A673 (cell line): ENCODE data around the gene FXN. TPM values are rescaled to one million over a fixed set of nuclear protein-coding genes. Genes with fewer than 3 reads are reported as not detected.

Experiments
- BruUV-seq: library from RNA; stranded (reverse); fragments of 400-500 nt; replicated peaks from 2 replicates; lab custom pipeline; 2021; lab: Mats Ljungman, UMichigan
- CTCF ChIA-PET: fragments of 300-600 bp; sonication (Branson Sonifier 250); formaldehyde crosslinking; loops from one replicate; lab custom pipeline; 2022; ENCODE audit warnings: antibody characterized with exemption; lab: Charles Lee
- POLR2A ChIA-PET: fragments of 300-600 bp; sonication (Branson Sonifier 250); formaldehyde crosslinking; loops from one replicate; lab custom pipeline; 2022; ENCODE audit warnings: antibody characterized with exemption; ENCODE audit not compliant: low non-redundant PET; lab: Charles Lee
- DNase-seq: peaks from one replicate; pipeline ENCODE4 v3.0.0-alpha.2; 2015; ENCODE audit warnings: low spot score
- H3K27ac ChIP-seq: fragments of 200-600 bp; sonication (generic); 2 replicates; pipeline ENCODE4 v1.5.1; 2016; ENCODE audit warnings: mixed run types, low read depth, mild to moderate bottlenecking, mixed read lengths, antibody characterized with exemption, low read length; ENCODE audit not compliant: poor library complexity, severe bottlenecking
- H3K27me3 ChIP-seq: fragments of 200-600 bp; sonication (generic); replicated peaks from 2 replicates; pipeline ENCODE4 v1.6.1; 2017; ENCODE audit warnings: mixed run types, low read depth, mild to moderate bottlenecking, mixed read lengths, antibody characterized with exemption, low read length; ENCODE audit not compliant: insufficient read depth, poor library complexity
- H3K36me3 ChIP-seq: fragments of 200-600 bp; sonication (generic); 2 replicates; pipeline ENCODE4 v1.6.1; 2016; ENCODE audit warnings: mixed run types, mild to moderate bottlenecking, mixed read lengths, antibody characterized with exemption, low read length; ENCODE audit not compliant: insufficient read depth, poor library complexity, severe bottlenecking
- H3K4me1 ChIP-seq: fragments of 200-600 bp; sonication (generic); 2 replicates; pipeline ENCODE4 v1.6.1; 2017; ENCODE audit warnings: mixed run types, mild to moderate bottlenecking, mixed read lengths, antibody characterized with exemption, low read length; ENCODE audit not compliant: insufficient read depth, poor library complexity, severe bottlenecking
- H3K4me3 ChIP-seq: fragments of 200-600 bp; sonication (generic); 2 replicates; pipeline ENCODE4 v1.5.1; 2016; ENCODE audit warnings: low read depth, mixed run types, mild to moderate bottlenecking, mixed read lengths, low read length; ENCODE audit not compliant: poor library complexity, severe bottlenecking
- H3K9me3 ChIP-seq: fragments of 200-600 bp; sonication (generic); 2 replicates; pipeline ENCODE4 v1.6.1; 2016; ENCODE audit warnings: mixed run types, low read depth, mild to moderate bottlenecking, mixed read lengths, antibody characterized with exemption, low read length; ENCODE audit not compliant: poor library complexity, severe bottlenecking
- EZH2 ChIP-seq: fragments of 200-600 bp; sonication (generic); IDR thresholded peaks from 2 replicates; pipeline ENCODE4 v1.6.1; 2017; ENCODE audit warnings: borderline replicate concordance, low read depth, mild to moderate bottlenecking, mixed read lengths, antibody characterized with exemption, low read length; ENCODE audit not compliant: poor library complexity, severe bottlenecking
- intact Hi-C: fragments of 100-400 bp; cut with micrococcal nuclease; formaldehyde crosslinking; loops from one replicate; pipeline ENCODE4 v1.10.0; 2022; ENCODE audit not compliant: unreplicated experiment
- total RNA-seq: library from RNA; stranded (reverse); gene quantifications from 2 replicates; pipeline ENCODE4 v1.2.3, GENCODE V29; 2021
- TF ChIP-seq, protein P1 (sequence below): fragments of 300-800, 200-600 bp; sonication (generic); conservative IDR thresholded peaks from 2 replicates; pipeline ENCODE4 v1.5.1; 2017; ENCODE audit warnings: low read depth, mild to moderate bottlenecking, antibody characterized with exemption, low read length, moderate library complexity, mixed read lengths

Gene FXN
- total RNA-seq, 1 experiment from 2014 or later, result 20.8 TPM

DNA sequence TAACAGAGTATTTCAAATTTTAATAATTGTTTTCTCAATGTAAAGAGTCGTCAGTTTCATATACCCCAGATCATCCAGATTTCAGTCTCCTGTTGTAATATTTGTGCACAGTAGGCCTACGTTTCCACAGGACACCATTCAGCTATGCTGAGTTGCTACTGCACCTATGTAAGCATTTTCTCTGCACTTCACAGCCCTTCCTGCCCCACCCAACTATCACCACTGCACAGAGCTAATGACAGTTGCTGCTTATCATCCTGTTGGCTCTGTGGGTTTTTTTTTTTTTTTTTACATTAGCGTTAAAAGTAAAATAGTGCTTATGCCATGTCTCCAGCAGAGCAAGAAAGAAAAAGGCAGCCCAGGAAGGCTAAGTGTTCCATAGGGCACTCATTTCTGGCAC, 15.7 kb upstream of the FXN start:
- no TSS peak for BruUV-seq
- no peak overlapping the region for H3K4me3 ChIP-seq
- TF ChIP-seq, protein P1, sequence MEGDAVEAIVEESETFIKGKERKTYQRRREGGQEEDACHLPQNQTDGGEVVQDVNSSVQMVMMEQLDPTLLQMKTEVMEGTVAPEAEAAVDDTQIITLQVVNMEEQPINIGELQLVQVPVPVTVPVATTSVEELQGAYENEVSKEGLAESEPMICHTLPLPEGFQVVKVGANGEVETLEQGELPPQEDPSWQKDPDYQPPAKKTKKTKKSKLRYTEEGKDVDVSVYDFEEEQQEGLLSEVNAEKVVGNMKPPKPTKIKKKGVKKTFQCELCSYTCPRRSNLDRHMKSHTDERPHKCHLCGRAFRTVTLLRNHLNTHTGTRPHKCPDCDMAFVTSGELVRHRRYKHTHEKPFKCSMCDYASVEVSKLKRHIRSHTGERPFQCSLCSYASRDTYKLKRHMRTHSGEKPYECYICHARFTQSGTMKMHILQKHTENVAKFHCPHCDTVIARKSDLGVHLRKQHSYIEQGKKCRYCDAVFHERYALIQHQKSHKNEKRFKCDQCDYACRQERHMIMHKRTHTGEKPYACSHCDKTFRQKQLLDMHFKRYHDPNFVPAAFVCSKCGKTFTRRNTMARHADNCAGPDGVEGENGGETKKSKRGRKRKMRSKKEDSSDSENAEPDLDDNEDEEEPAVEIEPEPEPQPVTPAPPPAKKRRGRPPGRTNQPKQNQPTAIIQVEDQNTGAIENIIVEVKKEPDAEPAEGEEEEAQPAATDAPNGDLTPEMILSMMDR, result no peak
- no peak for TF ChIP-seq EZH2
- intact Hi-C loops, result no loop called here
- CTCF ChIA-PET, result no interaction called here
- POLR2A ChIA-PET, result no interaction called here
- peaks cover 12% of the 10 kb centered on the region for H3K27me3 ChIP-seq
- H3K27ac ChIP-seq, result no peak overlapping the region
- no peak for DNase-seq
- H3K4me1 ChIP-seq, result no peaks in the 10 kb centered on the region
- no peaks in the 10 kb centered on the region for H3K36me3 ChIP-seq
- no peaks in the 10 kb centered on the region for H3K9me3 ChIP-seq

DNA sequence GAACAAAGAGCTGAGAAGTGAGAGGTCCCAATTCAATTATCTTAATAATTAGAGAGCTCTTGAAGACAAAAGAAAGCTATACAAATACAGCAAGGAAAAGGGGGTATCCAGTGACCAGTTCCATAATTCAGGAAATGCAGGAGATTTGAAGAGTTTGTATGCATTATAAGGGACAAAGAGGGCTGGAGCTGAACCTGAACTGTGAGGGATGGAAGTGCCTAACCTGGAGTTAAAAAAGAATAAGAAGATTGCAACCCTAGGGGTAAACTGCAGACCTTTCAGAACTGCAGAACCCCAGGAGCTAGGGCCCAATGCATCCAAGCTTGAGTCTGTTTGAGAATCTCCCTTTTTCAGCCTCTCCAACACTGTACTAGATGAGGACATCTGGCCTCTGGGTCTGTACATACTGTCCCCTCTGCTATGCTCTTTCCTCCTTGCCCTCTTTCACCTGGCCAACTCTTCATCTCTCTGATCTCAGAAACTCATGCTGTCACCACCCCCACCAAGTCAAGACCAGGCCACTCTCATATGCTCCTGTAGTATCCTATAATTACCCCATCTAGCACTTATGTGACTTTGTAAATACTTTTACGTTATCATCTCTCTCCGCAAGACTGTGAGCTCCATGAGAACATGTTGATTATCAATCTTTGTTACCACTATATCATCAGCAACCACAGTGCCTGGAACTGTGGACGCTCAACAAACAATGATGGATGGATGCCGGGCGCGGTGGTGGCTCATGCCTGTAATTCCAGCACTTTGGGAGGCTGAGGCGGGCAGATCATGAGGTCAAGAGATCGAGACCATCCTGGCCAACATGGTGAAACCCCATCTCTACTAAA, 15.0 kb upstream of the FXN start:
- intact Hi-C loops, result no loop called here
- ChIA-PET POLR2A (no interaction called here), CTCF (no interaction called here)
- no TSS peak for BruUV-seq
- H3K27ac ChIP-seq, result no peak overlapping the region
- no peak overlapping the region for H3K4me3 ChIP-seq
- no peaks in the 10 kb centered on the region for H3K36me3 ChIP-seq
- no peak for TF ChIP-seq EZH2
- TF ChIP-seq, protein P1, result no peak
- H3K4me1 ChIP-seq, result no peaks in the 10 kb centered on the region
- H3K27me3 ChIP-seq, result peaks cover 12% of the 10 kb centered on the region
- H3K9me3 ChIP-seq, result no peaks in the 10 kb centered on the region
- DNase-seq, result no peak

DNA sequence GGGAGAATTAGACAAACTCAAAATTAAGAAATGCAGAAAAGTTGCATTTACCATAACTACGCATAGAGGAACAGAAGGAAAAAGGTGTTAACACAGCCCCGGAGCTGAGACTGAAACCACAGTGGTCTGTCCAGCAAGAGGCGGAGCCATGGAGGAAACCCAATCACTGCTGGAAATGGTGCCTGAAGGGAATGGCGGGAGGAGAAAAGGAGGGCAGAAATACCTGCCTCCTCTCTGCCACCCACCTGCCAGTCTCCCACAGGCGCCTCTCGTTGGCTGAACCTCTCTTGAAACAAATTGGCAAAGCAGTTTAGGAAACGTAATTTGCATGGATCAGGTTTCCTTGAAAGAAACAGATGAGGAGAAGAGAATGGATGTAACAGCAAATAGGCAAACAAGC, 11.9 kb upstream of the FXN start:
- no peak overlapping the region for H3K4me3 ChIP-seq
- peaks cover 12% of the 10 kb centered on the region for H3K27me3 ChIP-seq
- no peaks in the 10 kb centered on the region for H3K4me1 ChIP-seq
- POLR2A ChIA-PET, result no interaction called here
- CTCF ChIA-PET, result interaction anchor here (0.9 kb wide), 1 partner anchor 24 kb away, joined by 3 read pairs; no protein-coding TSS in a partner anchor
- H3K27ac ChIP-seq, result no peak overlapping the region
- H3K36me3 ChIP-seq, result no peaks in the 10 kb centered on the region
- H3K9me3 ChIP-seq, result no peaks in the 10 kb centered on the region
- intact Hi-C loops, result no loop called here
- TF ChIP-seq, protein P1, result no peak
- DNase-seq, result no peak
- no TSS peak for BruUV-seq
